Bronchial epithelial cell (primary cell): Measurements from ENCODE around the gene SYPL1. TPM values are rescaled to one million over a fixed set of nuclear protein-coding genes. Genes with fewer than 3 reads are reported as not detected.
A peak's percentile ranks its signal among the peaks of the same experiment; 100 is the strongest.

Experiments
- DNase-seq: peaks from one replicate; pipeline ENCODE4 v3.0.0-alpha.2; 2010; ENCODE audit warnings: low read depth
- FAIRE-seq: peaks from 2 replicates; lab custom pipeline; 2011; peaks lifted over from hg19 to GRCh38; lab: Jason Lieb, UNC
- H3K27me3 ChIP-seq: 2 replicates; pipeline ENCODE4 v1.5.1; 2011; ENCODE audit warnings: low read length; ENCODE audit not compliant: control insufficient read depth, insufficient read depth
- H3K36me3 ChIP-seq: 2 replicates; pipeline ENCODE4 v1.5.1; 2011; ENCODE audit warnings: low read length; ENCODE audit not compliant: control insufficient read depth, insufficient read depth
- H3K4me3 ChIP-seq: 2 replicates; pipeline ENCODE4 v1.5.1; 2011; ENCODE audit warnings: mild to moderate bottlenecking, low read depth, low read length, control low read depth
- total RNA-seq: library from RNA; depleted of rRNA; stranded (reverse); fragments of >200 nt; gene quantifications from 2 replicates; pipeline ENCODE4 v1.2.1, GENCODE V29; 2014
- TF ChIP-seq, protein P1 (sequence below): IDR thresholded peaks from 2 replicates; pipeline ENCODE4 v1.5.1; 2011; ENCODE audit warnings: mild to moderate bottlenecking, moderate library complexity, low read length, control low read depth, inconsistent platforms; ENCODE audit not compliant: insufficient read depth, severe bottlenecking

Gene SYPL1
- total RNA-seq, 1 donor from 2014 or later: 74.8 TPM

DNA sequence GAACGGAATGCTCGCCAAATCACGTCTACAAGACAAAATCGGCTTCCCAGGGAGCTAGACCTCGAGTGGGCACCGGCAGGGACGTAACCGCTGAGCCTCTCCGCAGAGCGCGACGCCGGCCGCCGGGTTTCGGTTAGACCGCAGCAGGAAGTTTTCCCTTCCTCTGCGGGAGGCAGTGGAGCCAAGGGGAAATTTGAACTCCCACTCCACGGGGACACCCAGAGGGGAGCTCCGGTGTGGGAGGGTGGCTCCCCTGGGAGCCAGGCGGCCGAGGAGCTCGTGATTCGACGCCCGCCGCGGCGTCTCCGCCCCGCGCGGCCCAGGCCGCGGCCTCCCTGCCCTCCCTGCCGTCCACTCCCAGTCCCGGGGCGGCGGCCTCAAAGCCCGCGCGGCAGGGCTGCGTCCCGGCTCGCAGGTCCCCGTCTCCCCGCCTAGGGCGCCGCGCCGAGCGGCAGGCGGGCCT, 426 bp downstream of the SYPL1 start:
- DNase-seq (peak; percentile 28), FAIRE-seq (no peak)
- no peaks in the 10 kb centered on the region for H3K36me3 ChIP-seq
- TF ChIP-seq, protein P1, sequence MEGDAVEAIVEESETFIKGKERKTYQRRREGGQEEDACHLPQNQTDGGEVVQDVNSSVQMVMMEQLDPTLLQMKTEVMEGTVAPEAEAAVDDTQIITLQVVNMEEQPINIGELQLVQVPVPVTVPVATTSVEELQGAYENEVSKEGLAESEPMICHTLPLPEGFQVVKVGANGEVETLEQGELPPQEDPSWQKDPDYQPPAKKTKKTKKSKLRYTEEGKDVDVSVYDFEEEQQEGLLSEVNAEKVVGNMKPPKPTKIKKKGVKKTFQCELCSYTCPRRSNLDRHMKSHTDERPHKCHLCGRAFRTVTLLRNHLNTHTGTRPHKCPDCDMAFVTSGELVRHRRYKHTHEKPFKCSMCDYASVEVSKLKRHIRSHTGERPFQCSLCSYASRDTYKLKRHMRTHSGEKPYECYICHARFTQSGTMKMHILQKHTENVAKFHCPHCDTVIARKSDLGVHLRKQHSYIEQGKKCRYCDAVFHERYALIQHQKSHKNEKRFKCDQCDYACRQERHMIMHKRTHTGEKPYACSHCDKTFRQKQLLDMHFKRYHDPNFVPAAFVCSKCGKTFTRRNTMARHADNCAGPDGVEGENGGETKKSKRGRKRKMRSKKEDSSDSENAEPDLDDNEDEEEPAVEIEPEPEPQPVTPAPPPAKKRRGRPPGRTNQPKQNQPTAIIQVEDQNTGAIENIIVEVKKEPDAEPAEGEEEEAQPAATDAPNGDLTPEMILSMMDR: no peak
- no peaks in the 10 kb centered on the region for H3K27me3 ChIP-seq
- H3K4me3 ChIP-seq: peak overlapping the region; percentile 81

DNA sequence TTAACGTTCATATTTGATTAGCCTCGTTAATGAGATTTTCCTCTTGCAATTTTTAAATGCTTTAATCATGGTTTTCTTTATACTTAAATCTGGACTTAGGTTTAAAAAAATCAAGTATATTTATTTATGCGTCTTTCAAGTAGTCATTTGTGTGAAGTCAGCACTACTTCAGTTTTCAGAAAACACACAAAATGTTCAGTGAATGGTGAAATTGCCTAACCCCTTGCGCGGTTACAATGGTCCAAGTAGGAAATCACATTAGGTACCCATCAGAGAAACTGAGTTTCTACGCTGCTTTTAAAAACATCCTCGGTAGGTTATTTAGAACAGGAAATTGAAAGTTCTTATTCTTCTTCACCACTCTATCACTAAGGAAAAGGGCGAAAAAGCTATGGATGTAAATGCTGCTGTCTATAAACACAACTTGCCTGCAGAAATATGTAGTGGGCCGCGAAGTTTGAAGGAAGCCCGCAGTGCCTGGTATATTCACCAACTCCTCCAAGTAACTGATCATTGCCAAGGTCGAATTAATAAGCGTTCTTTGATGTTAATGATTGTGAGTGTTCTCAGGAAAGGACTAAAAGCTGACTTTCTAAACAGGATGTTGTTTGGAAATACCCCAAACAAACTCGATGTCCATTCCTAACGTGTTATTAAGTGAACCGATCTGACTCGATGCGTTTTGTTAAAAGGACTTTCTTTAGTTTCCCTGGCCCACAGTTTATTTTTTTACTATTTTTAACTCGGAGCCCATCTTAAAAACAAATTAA, 1.0 kb downstream of the SYPL1 start:
- H3K36me3 ChIP-seq: no peaks in the 10 kb centered on the region
- H3K27me3 ChIP-seq: no peaks in the 10 kb centered on the region
- DNase-seq (peak; percentile 47), FAIRE-seq (no peak)
- TF ChIP-seq, protein P1: no peak
- peak overlapping the region; percentile 81 for H3K4me3 ChIP-seq

DNA sequence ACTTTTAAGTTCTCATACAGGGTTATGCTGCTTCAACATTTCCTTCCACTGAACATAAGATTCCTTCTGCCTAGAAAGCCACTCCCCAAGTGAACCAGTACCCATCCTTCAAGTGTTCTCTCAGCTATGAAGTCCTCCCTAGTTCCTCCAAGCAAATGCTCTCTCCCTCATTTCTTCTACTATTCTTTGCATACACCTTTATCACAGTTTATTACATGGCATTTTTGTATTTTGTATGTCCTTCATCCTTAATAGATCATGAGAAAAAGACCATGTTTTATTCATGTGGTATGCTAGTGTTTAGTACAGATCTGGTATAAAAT, 1.9 kb downstream of the SYPL1 start:
- FAIRE-seq (no peak), DNase-seq (peak; percentile 29)
- TF ChIP-seq, protein P1: no peak
- peak overlapping the region; percentile 81 for H3K4me3 ChIP-seq
- no peaks in the 10 kb centered on the region for H3K27me3 ChIP-seq
- no peaks in the 10 kb centered on the region for H3K36me3 ChIP-seq

DNA sequence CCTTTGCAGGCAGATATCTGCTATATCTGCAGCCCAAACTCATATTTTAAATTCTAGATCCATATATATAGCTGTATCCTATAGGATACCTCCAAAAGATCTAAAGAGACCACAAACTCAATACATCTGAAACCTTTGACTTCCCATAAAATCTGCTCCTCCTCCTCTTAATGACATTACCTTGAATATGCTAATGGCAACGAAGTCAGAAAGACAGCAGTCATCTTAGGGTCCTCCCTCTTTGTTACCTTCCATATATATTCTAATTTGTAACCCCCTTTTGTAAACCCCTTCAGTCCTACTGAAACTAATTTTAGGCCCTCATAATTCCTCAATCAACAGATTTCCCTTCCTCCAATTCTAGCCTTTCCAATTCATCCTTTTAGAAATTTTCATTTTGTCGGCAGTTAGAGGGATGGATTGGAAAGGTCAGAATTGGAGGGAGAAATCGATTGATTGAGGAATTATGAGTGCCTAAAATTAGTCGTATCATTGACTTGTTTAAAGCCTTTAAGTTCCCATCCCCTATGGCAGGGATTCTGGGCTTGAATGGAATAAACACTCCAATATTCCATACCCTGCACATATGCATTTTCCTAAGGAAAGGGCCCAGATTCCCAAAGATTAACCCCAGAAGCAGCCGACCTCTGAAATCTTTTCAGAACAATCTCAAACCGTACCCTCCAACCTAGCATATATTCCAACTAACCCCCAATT, 2.4 kb downstream of the SYPL1 start:
- no peaks in the 10 kb centered on the region for H3K36me3 ChIP-seq
- H3K4me3 ChIP-seq: no peak overlapping the region
- FAIRE-seq: no peak
- DNase-seq: no peak
- H3K27me3 ChIP-seq: no peaks in the 10 kb centered on the region
- TF ChIP-seq, protein P1: no peak

DNA sequence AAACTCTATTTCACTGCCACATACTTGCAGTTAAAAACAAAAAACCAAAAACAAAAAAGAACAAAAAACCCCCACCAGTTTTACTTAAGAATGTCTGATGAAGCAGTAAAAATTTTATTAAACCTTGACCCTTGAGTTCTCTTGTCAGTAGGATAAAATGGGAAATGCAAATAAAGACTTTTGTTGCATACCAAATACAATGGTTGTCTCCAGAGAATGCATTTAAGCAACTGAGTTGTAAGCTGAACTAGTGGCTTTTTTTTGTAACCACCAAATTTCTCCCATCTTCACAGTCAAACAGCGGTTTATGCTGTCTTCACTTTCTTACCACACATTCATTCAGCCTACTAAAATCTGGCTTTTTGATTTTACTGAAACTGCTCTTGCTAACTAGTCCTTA, 3.1 kb downstream of the SYPL1 start:
- TF ChIP-seq, protein P1: no peak
- H3K27me3 ChIP-seq: no peaks in the 10 kb centered on the region
- no peak for FAIRE-seq
- H3K4me3 ChIP-seq: no peak overlapping the region
- no peaks in the 10 kb centered on the region for H3K36me3 ChIP-seq
- DNase-seq: no peak
